GM19240 (cell line): Measurements from ENCODE around the gene MPPED2.

Source experiments
- DNase-seq: peaks from one replicate; pipeline ENCODE4 v3.0.0; 2011; ENCODE audit warnings: low spot score; ENCODE audit not compliant: insufficient read length

The MPPED2 gene

DNA sequence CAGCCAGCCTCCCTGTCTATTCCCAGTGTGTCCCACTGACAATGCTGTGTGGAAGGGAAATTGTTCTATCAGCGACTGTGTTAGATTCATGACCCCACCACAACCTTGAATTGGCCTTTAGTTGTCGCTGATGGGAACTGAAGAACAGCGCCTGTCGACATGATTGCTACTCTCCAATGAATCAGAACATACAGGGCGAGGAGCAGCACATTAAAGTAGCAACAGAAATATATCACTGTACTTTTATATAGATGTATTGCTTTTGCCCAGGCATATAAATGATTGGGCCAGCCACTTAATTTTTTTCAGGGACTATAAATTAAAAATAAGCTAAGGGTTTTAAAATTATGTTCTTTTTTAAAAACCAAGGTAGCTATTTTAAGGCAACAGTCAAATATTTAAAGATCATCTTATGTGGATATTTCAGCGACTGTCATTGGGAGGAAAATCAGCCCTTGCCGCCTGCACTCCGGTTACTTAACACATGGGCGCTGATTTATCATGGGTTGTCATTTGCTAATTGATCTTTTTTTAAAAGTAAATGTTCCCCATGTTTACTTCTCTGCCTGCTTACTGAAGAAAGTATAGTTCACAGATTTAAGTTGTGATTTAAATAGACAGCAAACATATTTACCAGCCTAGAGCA, 221.2 kb downstream of the MPPED2 start:
- DNase-seq, result no peak

DNA sequence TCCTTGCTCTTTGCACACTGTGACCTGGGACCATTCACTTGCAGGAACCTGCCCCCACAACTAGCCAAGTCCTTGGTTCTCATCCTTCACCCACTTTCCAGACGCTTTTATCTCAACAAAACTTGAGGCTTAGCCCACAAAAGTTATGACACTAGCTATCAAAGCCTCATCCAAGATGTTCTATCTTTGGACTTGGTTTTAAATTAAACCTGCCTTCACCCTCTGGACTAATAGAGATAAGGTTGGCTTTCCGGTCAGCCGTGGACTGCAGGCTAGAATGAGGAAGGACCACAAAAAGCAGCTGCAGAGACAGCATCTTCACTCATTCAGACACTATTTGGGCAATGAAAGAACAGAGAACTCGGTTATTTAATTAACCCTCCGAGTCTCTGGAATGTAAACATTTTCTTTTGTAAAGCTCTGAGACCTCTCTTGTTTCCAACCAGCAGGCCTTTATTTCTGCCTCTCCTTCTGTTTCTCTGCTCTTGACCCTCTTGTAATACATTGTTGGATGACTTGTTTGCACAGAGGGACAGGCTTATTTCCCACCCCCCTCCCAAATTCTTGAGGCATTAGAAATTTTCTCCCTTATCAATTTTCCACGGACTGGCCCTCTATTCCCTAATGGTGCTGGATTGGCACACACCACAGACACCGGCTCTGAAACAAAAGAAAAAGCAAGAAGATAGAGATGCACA, 221.9 kb downstream of the MPPED2 start:
- DNase-seq, result no peak

DNA sequence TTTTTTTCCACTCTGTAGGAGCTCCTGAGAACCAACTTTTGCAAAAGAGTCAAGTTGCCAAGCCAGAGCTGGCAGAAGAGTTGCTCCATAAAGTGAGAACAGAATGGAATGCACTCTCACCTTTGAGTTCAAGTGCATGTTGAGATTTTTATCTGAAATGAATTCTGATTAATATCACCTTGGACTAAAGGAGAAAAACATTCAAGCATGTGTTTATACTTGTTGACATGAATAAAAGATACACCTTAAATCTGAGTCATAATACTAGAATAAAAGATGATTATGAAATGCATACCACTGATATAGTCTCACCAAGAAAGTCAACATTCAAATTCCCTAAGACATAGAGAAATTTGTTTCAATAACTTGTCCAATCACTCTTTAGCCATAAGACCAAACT, 225.4 kb downstream of the MPPED2 start:
- no peak for DNase-seq
